ENCODE data around the gene HCN1. TPM values are rescaled to one million over a fixed set of nuclear protein-coding genes. Genes with fewer than 3 reads are reported as not detected.

The HCN1 gene
- total RNA-seq, 4 donors from 2014 or later, result 0.16 TPM; not detected in 3

DNA sequence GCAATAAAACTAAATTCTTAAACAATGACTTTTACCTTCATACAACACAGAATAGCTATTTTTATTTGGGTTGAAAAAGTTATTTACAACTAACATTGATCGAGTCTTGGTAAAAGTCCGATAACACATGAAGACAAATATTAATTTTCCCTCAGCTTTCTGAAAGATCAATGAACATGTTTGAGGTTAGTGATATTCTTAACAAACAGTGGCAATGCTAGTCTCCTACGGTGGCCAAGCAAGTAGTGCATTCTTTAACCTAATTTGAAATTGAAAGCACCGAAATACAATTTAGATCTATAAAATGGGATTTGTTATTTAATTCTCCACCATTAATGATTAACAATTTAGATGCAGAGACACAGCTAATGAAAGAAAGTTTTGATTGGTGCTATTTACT lies 435.1 kb downstream of the HCN1 start:
- intact Hi-C loops (cut with DNase I; ENCODE audit: low total_unique reads) (no loop called here), in situ Hi-C loops (cut with MboI; ENCODE audit: low pct_ligation_motif_present in 1 of 4, low pct_unique_long_range_greater_than_20kb in 1 of 4, low sequenced_read_pairs in 3 of 4) (no loop called here)
- H3K9me3 ChIP-seq, result no peaks in the 10 kb centered on the region
- no peak for DNase-seq
- H3K27ac ChIP-seq, result no peak overlapping the region
- no peaks in the 10 kb centered on the region for H3K27me3 ChIP-seq
- no peaks in the 10 kb centered on the region for H3K4me1 ChIP-seq
- TF ChIP-seq POLR2AphosphoS5 (IDR thresholded peaks at IDR 0.05) (no peak), POLR2A (IDR thresholded peaks at IDR 0.05) (no peak), EP300 (IDR thresholded peaks at IDR 0.05; ENCODE audit: low read depth) (no peak), CTCF (IDR thresholded peaks at IDR 0.05) (no peak)
- WGBS, 2 donors (ENCODE audit: low coverage in 1 of 2), result 86 to 90% methylated on average over 4 of the region's 4 CpGs
- H3K36me3 ChIP-seq, result no peaks in the 10 kb centered on the region
- H3K4me3 ChIP-seq, result no peak overlapping the region

GRCh38 chr5:45260292-45260691 lies 435.9 kb downstream of the HCN1 start:
- 33 to 40% methylated on average over 3 of the region's 3 CpGs for WGBS, 2 donors (ENCODE audit: low coverage in 1 of 2)
- no peak overlapping the region for H3K27ac ChIP-seq
- TF ChIP-seq POLR2A (IDR thresholded peaks at IDR 0.05) (no peak), CTCF (IDR thresholded peaks at IDR 0.05) (no peak), POLR2AphosphoS5 (IDR thresholded peaks at IDR 0.05) (no peak), EP300 (IDR thresholded peaks at IDR 0.05; ENCODE audit: low read depth) (no peak)
- in situ Hi-C loops (cut with MboI; ENCODE audit: low pct_ligation_motif_present in 1 of 4, low pct_unique_long_range_greater_than_20kb in 1 of 4, low sequenced_read_pairs in 3 of 4) (no loop called here), intact Hi-C loops (cut with DNase I; ENCODE audit: low total_unique reads) (no loop called here)
- H3K36me3 ChIP-seq, result no peaks in the 10 kb centered on the region
- no peak overlapping the region for H3K4me3 ChIP-seq
- H3K9me3 ChIP-seq, result no peaks in the 10 kb centered on the region
- no peak for DNase-seq
- H3K4me1 ChIP-seq, result no peaks in the 10 kb centered on the region
- no peaks in the 10 kb centered on the region for H3K27me3 ChIP-seq

DNA sequence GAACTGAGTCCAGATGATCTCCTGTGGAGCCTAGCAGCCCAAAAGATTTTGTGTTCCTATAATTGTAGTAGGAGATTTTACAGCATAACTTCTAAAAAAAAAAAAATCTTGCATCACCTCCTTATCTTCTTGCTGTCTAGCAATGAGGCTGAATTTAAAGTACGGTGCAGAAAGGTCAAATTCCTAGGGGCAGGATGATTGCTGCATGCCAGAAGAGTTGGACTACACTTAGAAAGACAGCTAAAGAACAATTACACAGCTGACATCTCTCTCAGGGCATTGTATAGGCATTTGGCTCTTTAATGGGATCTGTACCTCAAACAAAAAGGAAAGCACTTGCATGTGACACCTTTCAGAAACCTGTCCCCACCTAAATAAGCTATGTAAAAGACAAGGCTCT lies 443.2 kb downstream of the HCN1 start:
- in situ Hi-C loops (cut with MboI; ENCODE audit: low pct_ligation_motif_present in 1 of 4, low pct_unique_long_range_greater_than_20kb in 1 of 4, low sequenced_read_pairs in 3 of 4) (no loop called here), intact Hi-C loops (cut with DNase I; ENCODE audit: low total_unique reads) (no loop called here)
- Histone ChIP-seq H3K9me3 (no peaks in the 10 kb centered on the region), H3K4me3 (no peak overlapping the region), H3K4me1 (no peaks in the 10 kb centered on the region), H3K27me3 (no peaks in the 10 kb centered on the region), H3K36me3 (no peaks in the 10 kb centered on the region), H3K27ac (no peak overlapping the region)
- TF ChIP-seq POLR2AphosphoS5 (IDR thresholded peaks at IDR 0.05), result no peak
- 0 to 26% methylated on average over 1 of the region's 1 CpG for WGBS, 2 donors (ENCODE audit: low coverage in 1 of 2)
- no peak for DNase-seq

- TF ChIP-seq CTCF (IDR thresholded peaks at IDR 0.05) (no peak), EP300 (IDR thresholded peaks at IDR 0.05; ENCODE audit: low read depth) (no peak), POLR2AphosphoS5 (IDR thresholded peaks at IDR 0.05) (no peak), POLR2A (IDR thresholded peaks at IDR 0.05) (no peak)
- DNase-seq, result no peak
- Histone ChIP-seq H3K4me3 (no peak overlapping the region), H3K36me3 (no peaks in the 10 kb centered on the region), H3K27me3 (no peaks in the 10 kb centered on the region), H3K9me3 (no peaks in the 10 kb centered on the region), H3K4me1 (no peaks in the 10 kb centered on the region), H3K27ac (no peak overlapping the region)
- 82 to 95% methylated on average over 3 of the region's 3 CpGs for WGBS, 2 donors (ENCODE audit: low coverage in 1 of 2)
- in situ Hi-C loops (cut with MboI; ENCODE audit: low pct_ligation_motif_present in 1 of 4, low pct_unique_long_range_greater_than_20kb in 1 of 4, low sequenced_read_pairs in 3 of 4), result no loop called here
- intact Hi-C loops (cut with DNase I; ENCODE audit: low total_unique reads), result no loop called here
Observed at GRCh38 chr5:45252541-45252940, 443.6 kb downstream of the HCN1 start.

- Histone ChIP-seq H3K9me3 (no peaks in the 10 kb centered on the region), H3K27me3 (no peaks in the 10 kb centered on the region), H3K27ac (no peak overlapping the region), H3K4me3 (no peak overlapping the region), H3K4me1 (no peaks in the 10 kb centered on the region), H3K36me3 (no peaks in the 10 kb centered on the region)
- TF ChIP-seq CTCF (IDR thresholded peaks at IDR 0.05) (no peak), POLR2AphosphoS5 (IDR thresholded peaks at IDR 0.05) (no peak), POLR2A (IDR thresholded peaks at IDR 0.05) (no peak), EP300 (IDR thresholded peaks at IDR 0.05; ENCODE audit: low read depth) (no peak)
- no peak for DNase-seq
- intact Hi-C loops (cut with DNase I; ENCODE audit: low total_unique reads) (no loop called here), in situ Hi-C loops (cut with MboI; ENCODE audit: low pct_ligation_motif_present in 1 of 4, low pct_unique_long_range_greater_than_20kb in 1 of 4, low sequenced_read_pairs in 3 of 4) (no loop called here)
- WGBS, 2 donors (ENCODE audit: low coverage in 1 of 2), result 94% methylated on average over 25 of the region's 25 CpGs; no CpG with 5 or more reads in 1 of the 2 donors
Observed at GRCh38 chr5:45225571-45226031, 470.6 kb downstream of the HCN1 start.

Measured in transverse colon (tissue), 4 donors.